SH-SY5Y (cell line): ENCODE results near the gene KRTAP22-1.

Source experiments
- GATA2 ChIP-seq: IDR thresholded peaks from 2 replicates; pipeline ENCODE4 v1.6.1; 2011; ENCODE audit warnings: mild to moderate bottlenecking, low read depth, low read length
- GATA3 ChIP-seq: IDR thresholded peaks from 2 replicates; pipeline ENCODE4 v1.6.1; 2011; ENCODE audit warnings: low read depth, mild to moderate bottlenecking, low read length, moderate library complexity

DNA sequence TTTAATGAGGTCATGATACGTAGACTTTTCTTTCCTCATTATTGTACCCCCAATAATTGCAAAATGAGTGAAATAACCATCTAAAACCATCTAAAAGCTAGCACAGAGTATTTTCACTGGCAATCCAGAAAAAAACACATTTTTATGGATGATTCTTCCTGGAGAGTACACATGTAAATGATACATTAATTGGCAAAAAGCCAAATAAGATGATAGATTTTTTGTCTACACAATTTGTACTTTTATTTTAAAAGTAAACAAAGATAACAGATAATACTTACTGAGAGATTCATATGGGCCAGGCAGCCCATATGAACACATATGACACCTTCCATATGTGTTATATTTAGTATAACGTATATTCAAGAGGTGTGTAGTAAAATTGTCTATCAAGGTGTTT is 37.3 kb upstream of the KRTAP22-1 start:
- no peak for TF ChIP-seq GATA2
- no peak for TF ChIP-seq GATA3
